Activated T-helper 2 cell treated with anti-CD3 and anti-CD28 coated beads, Interferon-gamma antibody, Interleukin-2, Interleukin-4, amounts not matched to agents 10 μg/mL and 5 μg/mL and 100 μg/mL, durations not matched to agents 14 hours and 24 hours and 36 hours (primary cell): ENCODE results near the gene OCA2. TPM values are rescaled to one million over a fixed set of nuclear protein-coding genes. Genes with fewer than 3 reads are reported as not detected.

Experiments
- DNase-seq: peaks from one replicate; pipeline ENCODE4 v3.0.0; 2021; ENCODE audit warnings: low spot score
- H3K27ac Mint-ChIP-seq: one replicate; pipeline ENCODE4 v1.8.0; 2021; ENCODE audit warnings: mixed read lengths
- H3K27me3 Mint-ChIP-seq: one replicate; pipeline ENCODE4 v1.8.0; 2021; ENCODE audit warnings: low read depth, mixed read lengths
- H3K36me3 Mint-ChIP-seq: one replicate; pipeline ENCODE4 v1.8.0; 2021; ENCODE audit warnings: low read depth, mixed read lengths
- H3K4me1 Mint-ChIP-seq: one replicate; pipeline ENCODE4 v1.8.0; 2021; ENCODE audit warnings: low read depth, mixed read lengths
- H3K4me3 Mint-ChIP-seq: one replicate; pipeline ENCODE4 v1.8.0; 2021; ENCODE audit warnings: low read depth, mild to moderate bottlenecking, moderate library complexity, mixed read lengths
- H3K9me3 Mint-ChIP-seq: one replicate; pipeline ENCODE4 v1.8.0; 2021; ENCODE audit warnings: mixed read lengths
- intact Hi-C: fragments of 100-400 bp; cut with micrococcal nuclease; formaldehyde crosslinking; loops from one replicate; pipeline ENCODE4 v1.15.1; 2023
- total RNA-seq: library from RNA; stranded (reverse); gene quantifications from 2 replicates; pipeline ENCODE4 v1.2.3, GENCODE V29; 2022

Gene OCA2
- total RNA-seq, 1 donor from 2014 or later: not detected

GRCh38 chr15:28096411-28096669, 2.8 kb downstream of the OCA2 start:
- H3K36me3 Mint-ChIP-seq: no peaks in the 10 kb centered on the region
- DNase-seq: no peak
- peaks cover 57% of the 10 kb centered on the region for H3K27me3 Mint-ChIP-seq
- no peak overlapping the region for H3K27ac Mint-ChIP-seq
- peak overlapping the region; percentile 79 for H3K4me3 Mint-ChIP-seq
- H3K4me1 Mint-ChIP-seq: peaks cover 16% of the 10 kb centered on the region
- peaks cover 3% of the 10 kb centered on the region for H3K9me3 Mint-ChIP-seq
- intact Hi-C loops: no loop called here

- intact Hi-C loops: no loop called here
Measured at GRCh38 chr15:28094732-28095521, 4.2 kb downstream of the OCA2 start.

GRCh38 chr15:28093752-28094535, 5.2 kb downstream of the OCA2 start:
- peaks cover 12% of the 10 kb centered on the region for H3K4me1 Mint-ChIP-seq
- peaks cover 18% of the 10 kb centered on the region for H3K9me3 Mint-ChIP-seq
- DNase-seq: no peak
- no peaks in the 10 kb centered on the region for H3K36me3 Mint-ChIP-seq
- intact Hi-C loops: no loop called here
- H3K4me3 Mint-ChIP-seq: no peak overlapping the region
- H3K27ac Mint-ChIP-seq: no peak overlapping the region
- peaks cover 61% of the 10 kb centered on the region for H3K27me3 Mint-ChIP-seq

More at GRCh38 chr15:28094732-28095521, 4.2 kb downstream of the OCA2 start:
- DNase-seq: no peak
- peaks cover 17% of the 10 kb centered on the region for H3K9me3 Mint-ChIP-seq
- peaks cover 16% of the 10 kb centered on the region for H3K4me1 Mint-ChIP-seq
- peak overlapping the region; percentile 79 for H3K4me3 Mint-ChIP-seq
- H3K36me3 Mint-ChIP-seq: no peaks in the 10 kb centered on the region
- H3K27ac Mint-ChIP-seq: no peak overlapping the region
- H3K27me3 Mint-ChIP-seq: peaks cover 63% of the 10 kb centered on the region

GRCh38 chr15:28091313-28091712, 7.8 kb downstream of the OCA2 start:
- peaks cover 15% of the 10 kb centered on the region for H3K4me1 Mint-ChIP-seq
- no peak overlapping the region for H3K4me3 Mint-ChIP-seq
- no peak for DNase-seq
- intact Hi-C loops: no loop called here
- H3K27me3 Mint-ChIP-seq: peaks cover 55% of the 10 kb centered on the region
- H3K36me3 Mint-ChIP-seq: no peaks in the 10 kb centered on the region
- H3K9me3 Mint-ChIP-seq: peaks cover 24% of the 10 kb centered on the region
- H3K27ac Mint-ChIP-seq: no peak overlapping the region

- intact Hi-C loops: loop anchor here (1.0 kb wide), 1 partner anchor 37 kb away; no protein-coding TSS in a partner anchor
- Mint-ChIP-seq H3K36me3 (no peaks in the 10 kb centered on the region), H3K9me3 (peaks cover 20% of the 10 kb centered on the region), H3K27ac (no peak overlapping the region), H3K27me3 (peaks cover 31% of the 10 kb centered on the region), H3K4me3 (no peak overlapping the region), H3K4me1 (peaks cover 10% of the 10 kb centered on the region)
- peak; percentile 41 for DNase-seq
Measured at GRCh38 chr15:28086175-28086703, 12.9 kb downstream of the OCA2 start.

GRCh38 chr15:28085489-28086174, 13.5 kb downstream of the OCA2 start:
- peaks cover 10% of the 10 kb centered on the region for H3K4me1 Mint-ChIP-seq
- H3K27ac Mint-ChIP-seq: no peak overlapping the region
- H3K9me3 Mint-ChIP-seq: peaks cover 15% of the 10 kb centered on the region
- DNase-seq: no peak
- intact Hi-C loops: loop anchor here (1.0 kb wide), 1 partner anchor 38 kb away; no protein-coding TSS in a partner anchor
- peaks cover 27% of the 10 kb centered on the region for H3K27me3 Mint-ChIP-seq
- H3K36me3 Mint-ChIP-seq: no peaks in the 10 kb centered on the region
- H3K4me3 Mint-ChIP-seq: no peak overlapping the region

- H3K9me3 Mint-ChIP-seq: peaks cover 6% of the 10 kb centered on the region
- H3K36me3 Mint-ChIP-seq: no peaks in the 10 kb centered on the region
- no peak overlapping the region for H3K27ac Mint-ChIP-seq
- peaks cover 18% of the 10 kb centered on the region for H3K27me3 Mint-ChIP-seq
- H3K4me1 Mint-ChIP-seq: peaks cover 10% of the 10 kb centered on the region
- no peak overlapping the region for H3K4me3 Mint-ChIP-seq
- intact Hi-C loops: no loop called here
- DNase-seq: no peak
Measured at GRCh38 chr15:28084547-28084946, 14.6 kb downstream of the OCA2 start.

GRCh38 chr15:28082891-28083684, 16.0 kb downstream of the OCA2 start:
- Mint-ChIP-seq H3K36me3 (no peaks in the 10 kb centered on the region), H3K27ac (no peak overlapping the region), H3K4me3 (no peak overlapping the region), H3K4me1 (peaks cover 10% of the 10 kb centered on the region), H3K27me3 (peaks cover 13% of the 10 kb centered on the region), H3K9me3 (peaks cover 1% of the 10 kb centered on the region)
- DNase-seq: no peak
- intact Hi-C loops: no loop called here

- H3K27me3 Mint-ChIP-seq: peaks cover 6% of the 10 kb centered on the region
- peaks cover 4% of the 10 kb centered on the region for H3K4me1 Mint-ChIP-seq
- intact Hi-C loops: no loop called here
- H3K27ac Mint-ChIP-seq: no peak overlapping the region
- no peak for DNase-seq
- H3K9me3 Mint-ChIP-seq: no peaks in the 10 kb centered on the region
- no peak overlapping the region for H3K4me3 Mint-ChIP-seq
- no peaks in the 10 kb centered on the region for H3K36me3 Mint-ChIP-seq
Measured at GRCh38 chr15:28081594-28081993, 17.5 kb downstream of the OCA2 start.

- Mint-ChIP-seq H3K4me1 (no peaks in the 10 kb centered on the region), H3K27me3 (no peaks in the 10 kb centered on the region), H3K4me3 (no peak overlapping the region), H3K9me3 (no peaks in the 10 kb centered on the region), H3K27ac (no peak overlapping the region), H3K36me3 (no peaks in the 10 kb centered on the region)
- intact Hi-C loops: no loop called here
- no peak for DNase-seq
Measured at GRCh38 chr15:28080386-28080785, 18.7 kb downstream of the OCA2 start.

GRCh38 chr15:28079313-28079969, 19.7 kb downstream of the OCA2 start:
- Mint-ChIP-seq H3K4me1 (no peaks in the 10 kb centered on the region), H3K36me3 (no peaks in the 10 kb centered on the region), H3K27me3 (no peaks in the 10 kb centered on the region), H3K4me3 (no peak overlapping the region), H3K27ac (no peak overlapping the region), H3K9me3 (no peaks in the 10 kb centered on the region)
- no peak for DNase-seq
- intact Hi-C loops: no loop called here
